Motor neuron (in vitro differentiated cells): ENCODE data around the gene GATAD2B. TPM values are rescaled to one million over a fixed set of nuclear protein-coding genes. Genes with fewer than 3 reads are reported as not detected.
"Not testable (repeated sequence)": the region's sequence is repeated elsewhere in the genome, so short reads cannot be mapped to it uniquely, and the experiment has no call there.

Experiments used
- ATAC-seq, 8 experiments: fragments of 200-7000 bp; cut with Tn5 transposase; replicated peaks in 6 of 8; 2 replicates each; pipeline ENCODE4 v1.8.0; 2021; ENCODE audit warnings: mild to moderate bottlenecking in 8 of 8, moderate library complexity in 8 of 8
- H3K27ac ChIP-seq, 2 donors: fragments of 250-450 bp; sonication (Bioruptor Pico); 2 replicates each; pipeline ENCODE4 v1.9.0; 2021; ENCODE audit warnings: antibody characterized with exemption in 2 of 2, mild to moderate bottlenecking in 2 of 2, moderate library complexity in 1 of 2
- H3K4me1 ChIP-seq, 2 donors: fragments of 250-450 bp; sonication (Bioruptor Pico); replicated peaks in 1 of 2; 2 replicates each; pipeline ENCODE4 v1.6.1; 2021; ENCODE audit warnings: antibody characterized with exemption in 2 of 2, mild to moderate bottlenecking in 2 of 2, moderate library complexity in 1 of 2
- H3K4me3 ChIP-seq, 5 donors: fragments of 250-450 bp; sonication (Bioruptor Pico); 2 replicates each; pipeline ENCODE4 v1.9.0; 2021; ENCODE audit warnings: antibody characterized with exemption in 5 of 5, mild to moderate bottlenecking in 5 of 5, moderate library complexity in 4 of 5
- WGBS, 10 experiments: fragments of 450-650 bp; shearing (Covaris generic); methylation state at CpG; one replicate each; pipeline ENCODE4 v1.0.0; 2022; 5-methylcytosine and 5-hydroxymethylcytosine counted together
- in situ Hi-C, 9 experiments: fragments of 400-800 bp; cut with MboI; loops; one replicate each; pipeline ENCODE4 v1.15.0; 2021; ENCODE audit warnings: low sequenced_read_pairs in 9 of 9, low pct_unique_long_range_greater_than_20kb in 2 of 9; ENCODE audit not compliant: unreplicated experiment in 9 of 9
- total RNA-seq, 8 experiments: library from RNA; unstranded; fragments of 300-600 nt; gene quantifications; 2 replicates each; pipeline versions ENCODE4 v1.2.3 to v1.2.4, GENCODE V29; 2022

GATAD2B gene
- total RNA-seq, 8 experiments from 2014 or later, result 6.6 to 36.5 (median 23.7) TPM

- in situ Hi-C loops, result loop anchor here in 1 of 9 experiments (25.0 kb wide), 1 partner anchor 261 kb away; no protein-coding TSS in a partner anchor
- no peak for ATAC-seq
- Histone ChIP-seq H3K4me3 (no peak overlapping the region), H3K4me1 (peaks cover 17 to 21% of the 10 kb centered on the region in 2 donors), H3K27ac (no peak overlapping the region)
- 49 to 100% (median 61%) methylated on average over 1 to 11 of the region's 12 CpGs; no CpG with 5 or more reads in 1 of the 10 experiments for WGBS, 10 experiments
These were observed 149.5 kb downstream of the GATAD2B start for GRCh38 chr1:153773096-153773921.

- WGBS, 10 experiments, result 71 to 100% (median 86%) methylated on average over 1 to 11 of the region's 21 CpGs; no CpG with 5 or more reads in 5 of the 10 experiments
- peaks cover 13 to 14% of the 10 kb centered on the region in 2 donors for H3K4me1 ChIP-seq
- H3K27ac ChIP-seq, result no peak overlapping the region
- in situ Hi-C loops, result loop anchor here in 1 of 9 experiments (25.0 kb wide), 1 partner anchor 260 kb away; no protein-coding TSS in a partner anchor
- no peak overlapping the region for H3K4me3 ChIP-seq
- no peak for ATAC-seq
These were observed 150.8 kb downstream of the GATAD2B start for GRCh38 chr1:153771841-153772593.

GRCh38 chr1:153771261-153771660 lies 151.5 kb downstream of the GATAD2B start:
- H3K27ac ChIP-seq, result no peak overlapping the region
- in situ Hi-C loops, result loop anchor here in 1 of 9 experiments (25.0 kb wide), 1 partner anchor 259 kb away; no protein-coding TSS in a partner anchor

GRCh38 chr1:153770797-153771196 lies 152.0 kb downstream of the GATAD2B start:
- Histone ChIP-seq H3K4me1 (peaks cover 6% of the 10 kb centered on the region in 2 donors), H3K4me3 (no peak overlapping the region), H3K27ac (no peak overlapping the region)
- ATAC-seq, result no peak
- WGBS, 10 experiments, result 43 to 95% (median 65%) methylated on average over 1 to 6 of the region's 11 CpGs; no CpG with 5 or more reads in 4 of the 10 experiments
- in situ Hi-C loops, result loop anchor here in 1 of 9 experiments (25.0 kb wide), 1 partner anchor 258 kb away; no protein-coding TSS in a partner anchor

More at GRCh38 chr1:153771261-153771660, 151.5 kb downstream of the GATAD2B start:
- H3K4me1 ChIP-seq, result peaks cover 6 to 7% of the 10 kb centered on the region in 2 donors
- H3K4me3 ChIP-seq, result no peak overlapping the region
- no peak for ATAC-seq
- 100% methylated on average over 1 to 2 of the region's 2 CpGs; no CpG with 5 or more reads in 8 of the 10 experiments for WGBS, 10 experiments

- in situ Hi-C loops, result loop anchor here in 1 of 9 experiments (25.0 kb wide), 1 partner anchor 257 kb away; no protein-coding TSS in a partner anchor
- 43 to 100% (median 76%) methylated on average over 1 to 3 of the region's 3 CpGs for WGBS, 10 experiments
- Histone ChIP-seq H3K27ac (no peak overlapping the region), H3K4me1 (no peaks in the 10 kb centered on the region), H3K4me3 (no peak overlapping the region)
- ATAC-seq, result no peak
These were observed 153.6 kb downstream of the GATAD2B start for GRCh38 chr1:153769221-153769620.

- in situ Hi-C loops, result loop anchor here in 1 of 9 experiments (25.0 kb wide), 1 partner anchor 256 kb away; no protein-coding TSS in a partner anchor
- no peak overlapping the region for H3K27ac ChIP-seq
- no peak for ATAC-seq
- 76 to 100% (median 90%) methylated on average over 1 to 4 of the region's 4 CpGs; no CpG with 5 or more reads in 3 of the 10 experiments for whole genome bisulfite sequencing, 10 experiments
- H3K4me1 ChIP-seq, result no peaks in the 10 kb centered on the region
- no peak overlapping the region for H3K4me3 ChIP-seq
These were observed 154.2 kb downstream of the GATAD2B start for GRCh38 chr1:153768316-153769181.

- no peak overlapping the region for H3K27ac ChIP-seq
- H3K4me3 ChIP-seq, result no peak overlapping the region
- WGBS, 10 experiments, result 60 to 100% (median 95%) methylated on average over 1 to 10 of the region's 11 CpGs; no CpG with 5 or more reads in 4 of the 10 experiments
- no peaks in the 10 kb centered on the region for H3K4me1 ChIP-seq
- in situ Hi-C loops, result loop anchor here in 1 of 9 experiments (25.0 kb wide), 1 partner anchor 255 kb away; no protein-coding TSS in a partner anchor
- ATAC-seq, result no peak
These were observed 155.3 kb downstream of the GATAD2B start for GRCh38 chr1:153767519-153767918.

GRCh38 chr1:153766663-153767062 lies 156.1 kb downstream of the GATAD2B start:
- H3K4me3 ChIP-seq, ATAC-seq, H3K4me1 ChIP-seq, H3K27ac ChIP-seq: not testable (repeated sequence)
- in situ Hi-C loops, result loop anchor here in 1 of 9 experiments (25.0 kb wide), 1 partner anchor 254 kb away; no protein-coding TSS in a partner anchor
- WGBS, 10 experiments, result 69 to 100% (median 98%) methylated on average over 1 to 10 of the region's 10 CpGs; no CpG with 5 or more reads in 1 of the 10 experiments

GRCh38 chr1:153764310-153764709 lies 158.5 kb downstream of the GATAD2B start:
- Histone ChIP-seq H3K27ac (no peak overlapping the region), H3K4me1 (no peaks in the 10 kb centered on the region), H3K4me3 (no peak overlapping the region)
- WGBS, 10 experiments, result 81 to 100% (median 93%) methylated on average over 1 to 5 of the region's 5 CpGs; no CpG with 5 or more reads in 3 of the 10 experiments
- in situ Hi-C loops, result loop anchor here in 1 of 9 experiments (25.0 kb wide), 1 partner anchor 252 kb away; no protein-coding TSS in a partner anchor
- ATAC-seq, result no peak

- ATAC-seq, result no peak
- H3K4me3 ChIP-seq, result no peak overlapping the region
These were observed 159.2 kb downstream of the GATAD2B start for GRCh38 chr1:153763365-153764225.

GRCh38 chr1:153760440-153760839 lies 162.3 kb downstream of the GATAD2B start:
- in situ Hi-C loops, result loop anchor here in 1 of 9 experiments (25.0 kb wide), 1 partner anchor 248 kb away; no protein-coding TSS in a partner anchor
- H3K4me3 ChIP-seq, result no peak overlapping the region
- H3K4me1 ChIP-seq, result no peaks in the 10 kb centered on the region
- 80 to 100% (median 94%) methylated on average over 1 to 4 of the region's 4 CpGs; no CpG with 5 or more reads in 3 of the 10 experiments for WGBS, 10 experiments
- H3K27ac ChIP-seq, result no peak overlapping the region
- ATAC-seq, result no peak

More at GRCh38 chr1:153763365-153764225, 159.2 kb downstream of the GATAD2B start:
- H3K4me1 ChIP-seq, result no peaks in the 10 kb centered on the region
- H3K27ac ChIP-seq, result no peak overlapping the region
- 60 to 100% (median 94%) methylated on average over 1 to 5 of the region's 7 CpGs; no CpG with 5 or more reads in 3 of the 10 experiments for WGBS, 10 experiments
- in situ Hi-C loops, result loop anchor here in 1 of 9 experiments (25.0 kb wide), 1 partner anchor 251 kb away; no protein-coding TSS in a partner anchor
